Activated T-cell treated with anti-CD3 and anti-CD28 coated beads for 4 hours (primary cell): ENCODE results near the gene DCUN1D2.
A peak's percentile ranks its signal among the peaks of the same experiment; 100 is the strongest.

Source experiments
- DNase-seq: peaks from one replicate; pipeline ENCODE4 v3.0.0-alpha.2; 2020

DCUN1D2 gene

GRCh38 chr13:113518076-113518803 lies 27.7 kb upstream of the DCUN1D2 start:
- DNase-seq, result no peak

DNA sequence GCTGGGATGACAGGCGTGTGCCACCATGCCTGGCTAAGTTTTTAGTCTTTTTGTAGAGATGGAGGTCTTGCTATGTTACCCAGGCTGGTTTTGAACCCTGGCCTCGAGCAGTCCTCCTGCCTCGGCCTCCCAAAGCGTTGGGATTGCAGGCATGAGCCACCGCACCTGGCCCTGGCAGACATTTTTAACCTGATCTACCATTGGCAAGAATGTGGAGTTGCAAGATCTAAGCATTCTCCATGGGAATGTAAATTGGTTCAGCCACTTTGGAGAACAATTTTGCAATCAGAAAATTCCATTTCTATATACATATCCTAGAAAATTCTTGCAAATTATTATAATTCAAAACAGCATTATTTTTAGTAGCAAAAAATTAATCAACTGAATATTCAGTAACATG lies 24.3 kb upstream of the DCUN1D2 start:
- DNase-seq, result no peak

- DNase-seq, result no peak
Measured at GRCh38 chr13:113513761-113514160, 23.2 kb upstream of the DCUN1D2 start.

DNA sequence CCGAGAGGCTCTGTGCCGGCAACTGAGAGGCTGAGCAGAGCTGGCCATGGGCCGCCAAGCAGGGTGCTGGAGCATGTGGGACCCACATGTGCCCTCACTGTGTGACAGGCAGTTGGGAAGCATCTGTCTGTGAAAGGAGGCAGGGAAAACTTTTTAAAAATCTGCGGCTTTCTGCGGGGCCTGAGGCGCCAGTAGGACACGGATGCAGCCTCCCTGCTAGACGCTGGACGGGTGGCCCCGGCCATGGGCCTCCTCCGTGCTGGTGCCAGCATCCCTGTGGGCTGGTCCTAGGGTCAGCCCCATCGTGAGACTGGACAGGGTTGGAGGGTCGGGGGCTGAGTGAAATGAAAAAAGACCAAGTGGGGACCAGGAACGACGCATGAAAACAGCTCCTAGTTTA lies 20.9 kb upstream of the DCUN1D2 start:
- no peak for DNase-seq

GRCh38 chr13:113510871-113511270 lies 20.4 kb upstream of the DCUN1D2 start:
- no peak for DNase-seq

DNA sequence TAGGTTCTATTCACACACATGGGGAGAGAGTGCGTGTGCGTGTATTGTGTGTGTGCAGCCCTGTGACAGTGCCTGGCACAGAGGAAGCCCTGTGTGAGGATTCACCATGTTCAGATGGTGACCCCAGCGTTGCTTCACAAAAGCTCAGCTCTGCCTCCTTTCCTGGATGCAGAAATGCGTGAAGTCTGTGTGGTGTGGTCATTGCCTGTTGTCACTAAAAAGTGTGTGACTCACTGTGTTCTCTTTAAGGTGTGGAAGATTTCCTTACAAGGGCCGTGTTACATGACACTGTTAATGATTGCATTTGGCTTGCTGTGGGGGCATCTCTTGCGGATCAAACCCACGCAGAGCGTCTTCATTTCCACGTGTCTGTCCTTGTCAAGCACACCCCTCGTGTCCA lies 19.5 kb upstream of the DCUN1D2 start:
- no peak for DNase-seq

GRCh38 chr13:113508521-113509254 lies 18.2 kb upstream of the DCUN1D2 start:
- no peak for DNase-seq

DNA sequence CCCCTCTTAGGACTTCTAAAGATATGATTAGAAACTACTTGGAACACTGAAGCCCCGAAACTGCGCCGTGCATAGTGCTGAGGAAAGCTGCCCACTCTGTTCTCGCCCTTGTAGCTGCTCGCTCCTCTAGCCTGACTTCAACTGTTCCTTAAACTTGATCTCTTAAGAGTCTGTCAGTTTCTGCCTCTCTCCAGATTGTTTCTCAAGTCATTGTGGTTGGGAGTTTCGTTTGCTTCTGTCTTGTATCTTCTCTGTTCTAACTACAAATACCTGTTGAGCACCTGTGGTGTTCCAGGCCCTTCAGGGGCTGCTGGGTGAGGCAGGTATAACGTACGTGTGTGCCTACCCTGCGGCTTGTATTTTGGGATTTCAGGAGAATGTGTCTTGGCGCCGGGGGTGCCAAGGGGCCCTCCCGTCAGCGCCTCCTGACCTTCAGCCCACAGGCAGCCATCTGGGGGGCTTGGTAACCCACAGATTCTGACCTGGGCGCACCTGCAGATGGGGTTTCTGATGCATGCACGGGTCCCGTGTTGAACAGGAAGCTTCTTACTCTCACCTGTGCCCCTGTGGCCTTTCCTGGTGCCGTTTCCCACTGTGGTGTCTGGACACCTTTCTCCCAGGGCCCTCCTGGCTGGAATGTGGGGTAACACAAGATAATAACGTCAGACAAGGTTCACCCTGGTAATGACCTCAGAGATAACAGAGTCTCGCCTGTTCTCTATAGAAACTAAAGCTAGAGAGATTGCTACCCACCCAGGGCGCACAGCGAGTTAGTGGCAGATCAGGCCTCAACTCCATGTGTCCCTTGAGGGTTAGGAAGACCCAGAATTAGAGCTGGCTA lies 17.2 kb upstream of the DCUN1D2 start:
- DNase-seq, result no peak

GRCh38 chr13:113506871-113507388 lies 16.4 kb upstream of the DCUN1D2 start:
- DNase-seq, result no peak

DNA sequence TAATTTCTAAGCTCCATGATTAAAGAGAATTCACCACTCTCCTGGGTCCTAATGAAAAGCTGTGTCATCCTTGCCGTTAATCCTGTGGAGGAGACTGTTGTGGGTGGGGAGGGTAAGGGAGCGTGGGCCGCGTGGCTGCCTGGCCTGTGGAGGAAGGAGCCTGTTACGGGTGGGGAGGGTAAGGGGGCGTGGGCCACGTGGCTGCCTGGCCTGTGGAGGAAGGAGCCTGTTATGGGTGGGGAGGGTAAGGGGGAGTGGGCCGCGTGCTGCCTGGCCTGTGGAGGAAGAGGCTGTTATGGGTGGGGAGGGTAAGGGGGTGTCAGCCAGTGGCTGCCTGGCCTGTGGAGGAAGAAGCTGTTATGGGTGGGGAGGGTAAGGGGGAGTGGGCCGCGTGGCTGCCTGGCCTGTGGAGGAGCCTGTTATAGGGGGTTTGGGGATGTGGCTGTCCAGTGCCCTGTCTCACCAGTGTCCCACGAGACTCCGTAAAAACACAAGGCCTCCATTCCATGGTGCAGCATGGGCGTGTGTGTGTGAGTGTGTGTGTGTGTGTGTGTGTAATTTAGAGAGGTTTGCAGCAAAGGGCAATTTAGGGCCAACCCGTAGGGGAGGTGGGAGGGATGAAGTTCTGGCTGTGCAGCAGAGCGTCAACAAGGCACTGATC lies 15.6 kb upstream of the DCUN1D2 start:
- no peak for DNase-seq

DNA sequence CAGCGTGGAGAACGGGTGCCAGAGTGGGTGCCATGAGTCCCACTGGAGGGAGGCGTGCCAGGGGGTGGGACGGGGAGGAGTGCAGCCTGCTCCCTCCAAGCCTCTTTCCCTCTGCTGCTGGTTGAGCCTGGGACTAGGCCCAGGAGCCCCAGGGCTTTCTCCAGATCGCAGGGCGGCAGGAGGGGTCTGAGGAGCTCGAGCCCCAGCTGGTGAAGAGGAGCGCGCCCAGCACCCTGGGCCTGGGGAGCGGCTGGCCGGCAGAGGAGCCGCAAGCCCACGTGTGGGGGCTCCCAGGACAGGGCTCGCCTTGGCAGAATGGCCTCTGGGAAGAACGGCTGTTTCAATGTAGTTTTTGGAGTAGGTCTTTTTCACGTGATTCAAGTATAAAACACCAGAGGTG lies 12.2 kb upstream of the DCUN1D2 start:
- DNase-seq, result no peak

- no peak for DNase-seq
Measured at GRCh38 chr13:113500530-113501265, 10.2 kb upstream of the DCUN1D2 start.

DNA sequence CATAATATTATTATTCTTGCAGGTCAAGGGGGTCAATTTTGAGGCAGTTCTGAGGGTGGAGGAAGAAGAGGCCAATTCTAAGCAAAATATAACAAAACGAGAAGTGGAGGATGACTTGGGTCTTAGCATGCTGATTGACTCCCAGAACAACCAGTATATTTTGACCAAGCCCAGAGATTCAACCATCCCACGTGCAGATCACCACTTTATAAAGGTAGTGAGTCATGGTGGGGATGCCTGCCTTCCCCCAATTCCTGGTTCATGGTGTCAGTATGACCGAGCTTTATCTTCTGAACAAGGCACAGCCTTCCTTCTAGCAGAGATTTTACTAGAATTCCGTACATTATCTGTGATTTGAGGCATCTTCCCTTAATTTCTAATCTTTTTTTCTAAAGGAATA lies 9.4 kb upstream of the DCUN1D2 start:
- no peak for DNase-seq

DNA sequence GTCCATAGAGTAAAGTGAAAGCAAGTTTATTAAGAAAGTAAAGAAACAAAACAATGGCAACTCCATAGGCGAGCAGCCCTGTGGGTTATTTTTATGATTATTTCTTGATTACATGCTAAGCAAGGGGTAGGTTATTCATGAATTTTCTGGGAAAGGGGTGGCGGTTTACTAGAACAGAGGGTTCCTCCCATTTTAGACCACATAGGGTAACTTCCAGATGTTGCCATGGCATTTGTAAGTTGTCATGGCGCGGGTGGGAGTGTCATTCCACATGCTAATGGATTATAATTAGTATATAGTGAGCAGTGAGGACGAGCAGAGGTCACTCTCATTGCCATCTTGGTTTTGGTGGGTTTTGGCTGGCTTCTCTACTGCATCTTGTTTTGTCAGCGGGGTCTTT lies 8.4 kb upstream of the DCUN1D2 start:
- no peak for DNase-seq

DNA sequence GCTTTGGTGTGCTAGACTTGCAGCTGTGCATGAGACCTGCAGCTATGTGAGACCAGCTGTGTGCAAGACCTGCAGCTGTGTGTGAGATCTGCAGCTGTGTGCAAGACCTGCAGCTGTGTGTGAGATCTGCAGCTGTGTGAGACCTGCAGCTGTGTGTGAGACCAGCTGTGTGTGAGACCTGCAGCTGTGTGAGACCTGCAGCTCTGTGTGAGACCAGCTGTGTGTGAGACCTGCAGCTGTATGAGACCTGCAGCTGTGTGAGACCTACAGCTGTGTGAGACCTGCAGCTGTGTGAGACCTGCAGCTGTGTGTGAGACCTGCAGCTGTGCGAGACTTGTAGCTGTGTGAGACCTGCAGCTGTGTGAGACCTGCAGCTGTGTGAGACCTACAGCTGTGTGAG lies 6.7 kb upstream of the DCUN1D2 start:
- DNase-seq, result no peak

DNA sequence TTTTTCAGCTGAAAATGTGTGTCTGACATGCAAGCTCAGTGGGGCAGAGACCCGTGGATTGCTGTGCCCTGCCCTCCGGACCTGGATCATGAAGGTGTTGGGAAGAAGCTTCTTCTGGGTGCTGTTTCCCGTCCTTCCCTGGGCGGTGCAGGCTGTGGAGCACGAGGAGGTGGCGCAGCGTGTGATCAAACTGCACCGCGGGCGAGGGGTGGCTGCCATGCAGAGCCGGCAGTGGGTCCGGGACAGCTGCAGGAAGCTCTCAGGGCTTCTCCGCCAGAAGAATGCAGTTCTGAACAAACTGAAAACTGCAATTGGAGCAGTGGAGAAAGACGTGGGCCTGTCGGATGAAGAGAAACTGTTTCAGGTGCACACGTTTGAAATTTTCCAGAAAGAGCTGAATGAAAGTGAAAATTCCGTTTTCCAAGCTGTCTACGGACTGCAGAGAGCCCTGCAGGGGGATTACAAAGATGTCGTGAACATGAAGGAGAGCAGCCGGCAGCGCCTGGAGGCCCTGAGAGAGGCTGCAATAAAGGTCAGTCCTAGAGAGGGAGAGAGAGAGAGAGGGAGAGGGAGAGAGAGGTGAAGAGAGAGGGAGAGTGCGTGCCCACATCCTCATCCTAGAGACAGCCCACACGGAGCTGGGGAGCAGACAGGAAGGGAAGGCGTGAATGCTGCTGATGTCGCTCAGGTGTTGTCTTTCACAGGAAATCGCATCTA lies 5.1 kb upstream of the DCUN1D2 start:
- no peak for DNase-seq

DNA sequence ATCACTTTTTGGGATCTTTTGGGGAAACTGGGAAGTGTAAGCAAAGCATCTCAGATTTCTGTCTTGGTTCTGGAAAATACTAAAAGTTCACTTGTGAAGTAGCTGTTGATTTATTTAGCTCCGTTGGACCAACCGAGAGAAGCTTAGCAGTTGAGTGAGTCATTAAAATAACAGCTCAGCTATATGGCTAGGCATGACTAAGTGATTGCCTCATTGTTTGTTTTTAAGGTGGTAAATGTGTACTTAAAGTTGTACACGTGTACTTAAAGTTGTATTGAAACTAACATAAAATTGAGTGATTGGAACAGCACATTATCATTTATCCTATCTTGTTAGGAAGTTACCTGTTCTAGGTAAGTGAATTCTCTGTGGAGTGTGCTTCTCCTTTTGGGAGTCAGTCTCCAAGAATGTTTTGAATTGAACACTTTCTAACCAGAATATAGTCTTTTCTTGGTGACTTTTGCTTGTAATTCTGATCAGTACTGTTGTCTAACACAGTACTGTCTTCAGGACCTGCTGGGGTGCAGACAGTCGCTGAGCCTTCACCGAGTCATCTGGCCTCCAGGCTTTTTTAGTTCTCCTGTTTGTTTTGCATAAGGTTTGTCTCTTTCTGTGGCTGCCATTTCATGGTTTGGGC lies 2.9 kb upstream of the DCUN1D2 start:
- no peak for DNase-seq

DNA sequence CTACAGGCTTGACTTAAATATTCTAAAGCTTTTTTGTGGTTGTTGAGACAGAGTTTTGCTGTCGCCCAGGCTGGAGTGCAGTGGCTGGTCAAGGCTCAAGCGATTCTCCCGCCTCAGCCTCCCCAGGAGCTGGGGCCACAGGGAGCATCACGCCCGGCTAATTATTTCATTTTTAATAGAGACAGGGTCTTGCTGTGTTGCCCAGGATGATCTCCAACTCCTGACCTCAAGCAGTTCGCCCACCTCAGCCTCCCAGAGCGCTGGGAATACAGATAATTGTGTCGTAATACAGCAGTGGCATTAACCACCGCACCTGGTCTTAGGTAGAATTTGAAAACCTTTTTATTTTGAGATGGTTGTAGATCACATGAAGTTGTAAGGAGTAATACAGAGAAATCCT lies 1.5 kb upstream of the DCUN1D2 start:
- DNase-seq, result no peak

- no peak for DNase-seq
Measured at GRCh38 chr13:113491418-113491883, 940 bp upstream of the DCUN1D2 start.

GRCh38 chr13:113489549-113490495 lies 689 bp downstream of the DCUN1D2 start:
- DNase-seq, result peak; percentile 17
